ENCODE data around the gene PC. TPM values are rescaled to one million over a fixed set of nuclear protein-coding genes. Genes with fewer than 3 reads are reported as not detected.

PC gene
- polyA plus RNA-seq, 1 of the 3 experiments (the other 2 are of a cell fraction), result 9.7 TPM

- peaks cover 0 to 5% of the 10 kb centered on the region in 2 experiments; a peak in 1 of 4 replicates for H3K4me1 ChIP-seq (ENCODE audit: control insufficient read depth in 1 of 2, insufficient read depth in 2 of 2, low read depth in 1 of 2, low read length in 1 of 2)
- DNase-seq, result no peak
- H4K20me1 ChIP-seq (ENCODE audit: insufficient read depth), result no peaks in the 10 kb centered on the region
- no peaks in the 10 kb centered on the region for H3K79me2 ChIP-seq (ENCODE audit: insufficient read depth)
- H3K9me3 ChIP-seq, result no peaks in the 10 kb centered on the region
- ChIA-PET POLR2A (no interaction called here), CTCF (interaction anchor here (0.6 to 3.0 kb wide), 3 partner anchors 9 to 32 kb away, joined by 3 to 12 read pairs (median 4); no protein-coding TSS in a partner anchor)
- H3K36me3 ChIP-seq (replicated peaks in 1 of 2; ENCODE audit: control insufficient read depth in 1 of 2, insufficient read depth in 2 of 2, low read length in 1 of 2), result no peaks in the 10 kb centered on the region
- 89% methylated on average over 12 of the region's 14 CpGs for whole genome bisulfite sequencing (ENCODE audit: low lambda C conversion rate)
- H3K4me2 ChIP-seq, result no peak overlapping the region
- TF ChIP-seq RFX5 (IDR thresholded peaks at IDR 0.05; ENCODE audit: low read length) (no peak), FOXJ3 (CRISPR knock-in tag; IDR thresholded peaks at IDR 0.05) (no peak), GABPA (IDR thresholded peaks at IDR 0.05; ENCODE audit: low read depth) (no peak), IRF3 (IDR thresholded peaks at IDR 0.05; ENCODE audit: low read depth, low read length) (no peak)
- no peak overlapping the region for H3K27ac ChIP-seq (ENCODE audit: low read depth in 2 of 2, low read length in 1 of 2)
- no peak overlapping the region for H3K9ac ChIP-seq
- no peaks in the 10 kb centered on the region for H3K9me2 ChIP-seq
- H3K4me3 ChIP-seq (ENCODE audit: low read depth in 2 of 2, low read length in 1 of 2), result no peak overlapping the region
- no peaks in the 10 kb centered on the region for H3F3A ChIP-seq (replicated peaks; ENCODE audit: insufficient read depth)
- H2AFZ ChIP-seq (ENCODE audit: low read depth), result no peak overlapping the region
- H3K27me3 ChIP-seq (ENCODE audit: insufficient read depth), result no peaks in the 10 kb centered on the region
These were observed 42.9 kb downstream of the PC start for GRCh38 chr11:66915046-66915832.

- no peak for DNase-seq
- WGBS (ENCODE audit: low lambda C conversion rate), result 91% methylated on average over 5 of the region's 5 CpGs
These were observed 43.7 kb downstream of the PC start for GRCh38 chr11:66914505-66914904.

More at GRCh38 chr11:66914505-66914904, 43.7 kb downstream of the PC start:
- Histone ChIP-seq H3K4me1 (ENCODE audit: control insufficient read depth in 1 of 2, insufficient read depth in 2 of 2, low read depth in 1 of 2, low read length in 1 of 2) (peaks cover 0 to 5% of the 10 kb centered on the region in 2 experiments; a peak in 1 of 4 replicates), H3K4me3 (ENCODE audit: low read depth in 2 of 2, low read length in 1 of 2) (no peak overlapping the region), H2AFZ (ENCODE audit: low read depth) (no peak overlapping the region), H3K9me3 (no peaks in the 10 kb centered on the region), H4K20me1 (ENCODE audit: insufficient read depth) (no peaks in the 10 kb centered on the region), H3K27me3 (ENCODE audit: insufficient read depth) (no peaks in the 10 kb centered on the region), H3K27ac (ENCODE audit: low read depth in 2 of 2, low read length in 1 of 2) (no peak overlapping the region), H3K79me2 (ENCODE audit: insufficient read depth) (no peaks in the 10 kb centered on the region), H3K36me3 (replicated peaks in 1 of 2; ENCODE audit: control insufficient read depth in 1 of 2, insufficient read depth in 2 of 2, low read length in 1 of 2) (no peaks in the 10 kb centered on the region), H3K9me2 (no peaks in the 10 kb centered on the region), H3K4me2 (no peak overlapping the region), H3F3A (replicated peaks; ENCODE audit: insufficient read depth) (no peaks in the 10 kb centered on the region), H3K9ac (no peak overlapping the region)
- TF ChIP-seq TCF12 (IDR thresholded peaks at IDR 0.05) (no peak), TEAD4 (IDR thresholded peaks at IDR 0.05; ENCODE audit: borderline replicate concordance, insufficient read depth) (no peak), NFIC (IDR thresholded peaks at IDR 0.05; ENCODE audit: borderline replicate concordance) (no peak), JUND (IDR thresholded peaks at IDR 0.05) (no peak), YY1 (IDR thresholded peaks at IDR 0.05; ENCODE audit: low read depth) (no peak), CTCF (IDR thresholded peaks at IDR 0.05) (no peak), EZH2phosphoT487 (IDR thresholded peaks at IDR 0.05; ENCODE audit: borderline replicate concordance, low read depth) (no peak), ELF1 (IDR thresholded peaks at IDR 0.05) (no peak), SMC3 (IDR thresholded peaks at IDR 0.05; ENCODE audit: low read depth, low read length) (no peak), SIN3A (IDR thresholded peaks at IDR 0.05; ENCODE audit: borderline replicate concordance, low read depth, low read length) (no peak), FOSL2 (IDR thresholded peaks at IDR 0.05; ENCODE audit: borderline replicate concordance, low read depth) (no peak), CHD2 (IDR thresholded peaks at IDR 0.05; ENCODE audit: low read length, partially characterized antibody) (no peak), MEF2A (IDR thresholded peaks at IDR 0.05; ENCODE audit: borderline replicate concordance, low read depth) (no peak), FOXJ3 (CRISPR knock-in tag; IDR thresholded peaks at IDR 0.05) (no peak), NRF1 (IDR thresholded peaks at IDR 0.05; ENCODE audit: low read depth, low read length) (no peak), MAX (IDR thresholded peaks at IDR 0.05; ENCODE audit: low read depth) (no peak), RAD21 (IDR thresholded peaks at IDR 0.05; ENCODE audit: low read length) (no peak), RFX5 (IDR thresholded peaks at IDR 0.05; ENCODE audit: low read length) (no peak), RXRA (IDR thresholded peaks at IDR 0.05; ENCODE audit: borderline replicate concordance, low read depth) (no peak), EP300 (IDR thresholded peaks at IDR 0.05; ENCODE audit: borderline replicate concordance in 1 of 2, low read depth in 1 of 2, low read length in 1 of 2) (no peak)
- ChIA-PET CTCF (interaction anchor here (3.0 kb wide), 1 partner anchor 31 kb away, joined by 12 read pairs; no protein-coding TSS in a partner anchor), POLR2A (no interaction called here)

Measured in SK-N-SH (cell line).